B cell (primary cell): Measurements from ENCODE around the gene RHBDL1.

Source experiments
- EZH2 ChIP-seq: IDR thresholded peaks from 2 replicates; pipeline ENCODE4 v1.6.1; 2012; ENCODE audit warnings: borderline replicate concordance, low read depth, mild to moderate bottlenecking, moderate library complexity, low read length; ENCODE audit not compliant: insufficient read depth, poor library complexity, severe bottlenecking
- TF ChIP-seq, protein P1 (sequence below): fragments of 200-600 bp; IDR thresholded peaks from one replicate; pipeline ENCODE4 v1.8.0; 2022; ENCODE audit warnings: antibody characterized with exemption, mild to moderate bottlenecking

DNA sequence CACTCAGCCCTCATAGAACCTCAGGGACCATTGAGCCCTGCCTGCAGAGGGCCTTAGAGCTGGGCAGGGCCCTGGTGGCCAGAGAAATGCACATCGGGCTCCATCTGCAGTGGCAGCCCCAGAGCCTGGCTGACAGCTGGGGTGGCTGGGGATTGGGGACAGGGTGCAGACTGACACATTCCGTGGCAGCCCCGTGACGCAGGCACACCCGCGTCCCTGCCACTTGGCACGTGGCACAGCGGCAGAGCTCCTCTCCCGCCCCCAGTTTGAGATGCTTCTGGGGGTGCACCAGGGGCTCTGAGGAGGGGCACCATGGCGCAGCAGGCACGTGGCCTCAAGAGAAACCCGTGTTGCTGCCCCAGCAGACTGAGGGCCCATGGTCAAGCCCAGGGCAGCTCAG lies 27.9 kb downstream of the RHBDL1 start:
- TF ChIP-seq, protein P1, sequence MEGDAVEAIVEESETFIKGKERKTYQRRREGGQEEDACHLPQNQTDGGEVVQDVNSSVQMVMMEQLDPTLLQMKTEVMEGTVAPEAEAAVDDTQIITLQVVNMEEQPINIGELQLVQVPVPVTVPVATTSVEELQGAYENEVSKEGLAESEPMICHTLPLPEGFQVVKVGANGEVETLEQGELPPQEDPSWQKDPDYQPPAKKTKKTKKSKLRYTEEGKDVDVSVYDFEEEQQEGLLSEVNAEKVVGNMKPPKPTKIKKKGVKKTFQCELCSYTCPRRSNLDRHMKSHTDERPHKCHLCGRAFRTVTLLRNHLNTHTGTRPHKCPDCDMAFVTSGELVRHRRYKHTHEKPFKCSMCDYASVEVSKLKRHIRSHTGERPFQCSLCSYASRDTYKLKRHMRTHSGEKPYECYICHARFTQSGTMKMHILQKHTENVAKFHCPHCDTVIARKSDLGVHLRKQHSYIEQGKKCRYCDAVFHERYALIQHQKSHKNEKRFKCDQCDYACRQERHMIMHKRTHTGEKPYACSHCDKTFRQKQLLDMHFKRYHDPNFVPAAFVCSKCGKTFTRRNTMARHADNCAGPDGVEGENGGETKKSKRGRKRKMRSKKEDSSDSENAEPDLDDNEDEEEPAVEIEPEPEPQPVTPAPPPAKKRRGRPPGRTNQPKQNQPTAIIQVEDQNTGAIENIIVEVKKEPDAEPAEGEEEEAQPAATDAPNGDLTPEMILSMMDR, result no peak
- TF ChIP-seq EZH2, result no peak
